IMR-90 (cell line): ENCODE results near the gene ZBP1. TPM values are rescaled to one million over a fixed set of nuclear protein-coding genes. Genes with fewer than 3 reads are reported as not detected.
"Not testable (repeated sequence)": the region's sequence is repeated elsewhere in the genome, so short reads cannot be mapped to it uniquely, and the experiment has no call there.

Experiments
- ATAC-seq: fragments of 200-7000 bp; cut with Tn5 transposase; 2 replicates; pipeline ENCODE4 v1.9.1; 2020; ENCODE audit warnings: low read depth, mild to moderate bottlenecking, moderate library complexity
- BruUV-seq: library from RNA; stranded (reverse); fragments of 400-500 nt; replicated peaks from 2 replicates; lab custom pipeline; 2021; lab: Mats Ljungman, UMichigan
- CTCF ChIA-PET: fragments of 300-600 bp; formaldehyde crosslinking; extraction: SDS; loops from one replicate; lab custom pipeline; 2021; ENCODE audit warnings: antibody characterized with exemption; lab: Yijun Ruan, JAX
- POLR2A ChIA-PET: fragments of 300-600 bp; sonication (Branson Sonifier 250); formaldehyde crosslinking; loops from one replicate; lab custom pipeline; 2022; ENCODE audit warnings: antibody characterized with exemption; ENCODE audit not compliant: unreplicated experiment; lab: Charles Lee
- DNase-seq: peaks from one replicate; pipeline ENCODE4 v3.0.0; 2013
- H2AFZ ChIP-seq: replicated peaks from 2 replicates; pipeline ENCODE3; 2013; ENCODE audit warnings: low read length, mild to moderate bottlenecking; ENCODE audit not compliant: poor library complexity
- H2AK5ac ChIP-seq: 2 replicates; pipeline ENCODE4 v1.6.1; 2013; ENCODE audit warnings: low read depth, low read length, inconsistent platforms
- H2AK9ac ChIP-seq: replicated peaks from 2 replicates; pipeline ENCODE3; 2013; ENCODE audit warnings: mild to moderate bottlenecking, low read depth, low read length, moderate library complexity; ENCODE audit not compliant: poor library complexity
- H2BK120ac ChIP-seq: 2 replicates; pipeline ENCODE4 v1.6.1; 2013; ENCODE audit warnings: low read depth, low read length, inconsistent platforms
- H2BK15ac ChIP-seq: 3 replicates; pipeline ENCODE4 v1.6.1; 2013; ENCODE audit warnings: low read depth, low read length, inconsistent platforms
- H2BK20ac ChIP-seq: 2 replicates; pipeline ENCODE4 v1.6.1; 2013; ENCODE audit warnings: low read depth, mild to moderate bottlenecking, inconsistent platforms, low read length, moderate library complexity
- H2BK5ac ChIP-seq: 2 replicates; pipeline ENCODE4 v1.6.1; 2013; ENCODE audit warnings: mild to moderate bottlenecking, low read depth, low read length, inconsistent platforms; ENCODE audit not compliant: poor library complexity, severe bottlenecking
- H3K14ac ChIP-seq: replicated peaks from 2 replicates; pipeline ENCODE4 v1.6.1; 2013; ENCODE audit warnings: low read depth, low read length, inconsistent platforms
- H3K18ac ChIP-seq: 2 replicates; pipeline ENCODE4 v1.6.1; 2013; ENCODE audit warnings: low read depth, low read length, control low read depth
- H3K23ac ChIP-seq: 2 replicates; pipeline ENCODE4 v1.6.1; 2013; ENCODE audit warnings: low read depth, low read length, inconsistent platforms
- H3K27ac ChIP-seq: 2 replicates; pipeline ENCODE4 v1.5.1; 2013; ENCODE audit warnings: mild to moderate bottlenecking, control low read depth, low read length; ENCODE audit not compliant: insufficient read depth
- H3K27me3 ChIP-seq: 2 replicates; pipeline ENCODE4 v1.6.1; 2013; ENCODE audit warnings: low read length; ENCODE audit not compliant: control insufficient read depth, insufficient read depth
- H3K36me3 ChIP-seq: 2 replicates; pipeline ENCODE4 v1.6.1; 2013; ENCODE audit warnings: low read length, mixed read lengths; ENCODE audit not compliant: control insufficient read depth, insufficient read depth
- H3K4ac ChIP-seq: 2 replicates; pipeline ENCODE4 v1.6.1; 2013; ENCODE audit warnings: low read depth, low read length, inconsistent platforms
- H3K4me1 ChIP-seq: 2 replicates; pipeline ENCODE4 v1.6.1; 2013; ENCODE audit warnings: low read length, mixed read lengths; ENCODE audit not compliant: control insufficient read depth, insufficient read depth
- H3K4me2 ChIP-seq: 2 replicates; pipeline ENCODE4 v1.6.1; 2013; ENCODE audit warnings: low read depth, mild to moderate bottlenecking, control low read depth, low read length, moderate library complexity
- H3K4me3 ChIP-seq: 2 replicates; pipeline ENCODE4 v1.5.1; 2013; ENCODE audit warnings: low read depth, mild to moderate bottlenecking, control low read depth, low read length, moderate library complexity; ENCODE audit not compliant: insufficient read depth
- H3K56ac ChIP-seq: 2 replicates; pipeline ENCODE4 v1.6.1; 2013; ENCODE audit warnings: low read length, inconsistent platforms; ENCODE audit not compliant: insufficient read depth; ENCODE audit errors: extremely low read depth
- H3K79me1 ChIP-seq, 2 experiments: 2 replicates each; pipeline ENCODE4 v1.6.1; 2013; ENCODE audit warnings: low read length in 2 of 2, inconsistent platforms in 1 of 2, low read depth in 1 of 2
- H3K9ac ChIP-seq: 2 replicates; pipeline ENCODE4 v1.6.1; 2013; ENCODE audit warnings: low read depth, low read length, control low read depth
- H3K9me1 ChIP-seq: 2 replicates; pipeline ENCODE4 v1.6.1; 2013; ENCODE audit warnings: low read length, inconsistent platforms; ENCODE audit not compliant: insufficient read depth
- H3K9me3 ChIP-seq: 2 replicates; pipeline ENCODE4 v1.6.1; 2013; ENCODE audit warnings: low read length; ENCODE audit not compliant: control insufficient read depth, insufficient read depth
- H4K20me1 ChIP-seq: 2 replicates; pipeline ENCODE4 v1.6.1; 2013; ENCODE audit warnings: low read length, inconsistent platforms; ENCODE audit not compliant: insufficient read depth
- H4K5ac ChIP-seq: 2 replicates; pipeline ENCODE4 v1.6.1; 2013; ENCODE audit warnings: mild to moderate bottlenecking, low read depth, low read length, control low read depth
- H4K8ac ChIP-seq, 2 experiments: 2 replicates each; pipeline ENCODE4 v1.6.1; 2013; ENCODE audit warnings: low read depth in 2 of 2, low read length in 2 of 2, control low read depth in 1 of 2, inconsistent platforms in 1 of 2
- H4K91ac ChIP-seq: 2 replicates; pipeline ENCODE4 v1.6.1; 2013; ENCODE audit warnings: low read depth, low read length, inconsistent platforms; ENCODE audit not compliant: insufficient read depth
- WGBS, 2 experiments: methylation state at CpG; one replicate each; pipeline versions ENCODE4 v1.1.5 to v1.1.7; 2013; ENCODE audit warnings: missing lambda C conversion rate in 2 of 2; ENCODE audit not compliant: insufficient read length in 1 of 2; ENCODE audit errors: extremely low coverage in 2 of 2; 5-methylcytosine and 5-hydroxymethylcytosine counted together
- dilution Hi-C: fragments of 300-500 bp; cut with HindIII; formaldehyde crosslinking; loops from one replicate; pipeline ENCODE4 v1.14.3; 2018; ENCODE audit warnings: low sequenced_read_pairs; ENCODE audit not compliant: unreplicated experiment
- in situ Hi-C: fragments of 300-500 bp; cut with MboI; formaldehyde crosslinking; loops from 3 replicates; pipeline ENCODE4 v1.14.3; 2019; ENCODE audit warnings: low sequenced_read_pairs, inconsistent platforms, mixed read lengths
- intact Hi-C: fragments of 100-400 bp; cut with micrococcal nuclease; formaldehyde crosslinking; loops from 2 replicates; pipeline ENCODE4 v1.10.0; 2022
- polyA plus RNA-seq, 3 experiments: library from polyadenylated mRNA; depleted of rRNA; stranded (reverse); fragments of >200 nt; gene quantifications; 2 replicates each; pipeline ENCODE4 v1.2.3, GENCODE V29; 2012; ENCODE audit warnings: low replicate concordance in 1 of 3
- total RNA-seq: library from RNA; depleted of rRNA; stranded (reverse); fragments of >200 nt; gene quantifications from 2 replicates; pipeline ENCODE4 v1.2.3, GENCODE V29; 2012

Gene ZBP1
- total and polyA plus RNA-seq, 2 of the 4 experiments (the other 2 are of a cell fraction): not detected

GRCh38 chr20:57629491-57629901 lies 9.3 kb upstream of the ZBP1 start:
- H2AFZ ChIP-seq, in situ Hi-C loops, H3K4me1 ChIP-seq, H4K5ac ChIP-seq, H3K27me3 ChIP-seq, DNase-seq, H2BK15ac ChIP-seq, H3K18ac ChIP-seq, dilution Hi-C loops, H3K9me1 ChIP-seq, H3K4me2 ChIP-seq, H3K4ac ChIP-seq, H2BK120ac ChIP-seq, H3K23ac ChIP-seq, H2BK20ac ChIP-seq, H2AK9ac ChIP-seq, H3K27ac ChIP-seq, H3K56ac ChIP-seq, H2BK5ac ChIP-seq, ATAC-seq, CTCF ChIA-PET, H4K20me1 ChIP-seq, H4K8ac ChIP-seq, H3K9me3 ChIP-seq, H2AK5ac ChIP-seq, H3K14ac ChIP-seq, H3K9ac ChIP-seq, POLR2A ChIA-PET, H3K36me3 ChIP-seq, H3K79me1 ChIP-seq, H3K4me3 ChIP-seq, BruUV-seq, H4K91ac ChIP-seq, intact Hi-C loops: not testable (repeated sequence)
- WGBS, 2 experiments: 100% methylated on average over 2 of the region's 9 CpGs; no CpG with 5 or more reads in 1 of the 2 experiments

DNA sequence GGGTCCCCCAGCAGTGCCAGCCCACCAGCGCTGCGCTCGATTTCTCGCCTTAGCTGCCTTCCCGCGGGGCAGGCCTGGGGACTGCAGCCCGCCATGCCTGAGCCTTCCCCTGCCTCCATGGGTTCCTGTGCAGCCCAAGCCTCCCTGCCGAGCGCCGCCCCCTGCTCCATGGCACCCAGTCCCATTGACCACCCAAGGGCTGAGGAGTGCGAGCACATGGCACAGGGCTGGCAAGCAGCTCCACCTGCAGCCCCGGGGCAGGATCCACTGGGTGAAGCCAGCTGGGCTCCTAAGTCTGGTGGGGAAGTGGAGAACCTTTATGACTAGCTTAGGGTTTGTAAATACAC lies 8.7 kb upstream of the ZBP1 start:
- H3K27me3 ChIP-seq, H3K14ac ChIP-seq, DNase-seq, H3K9me1 ChIP-seq, H2AK9ac ChIP-seq, H2BK20ac ChIP-seq, intact Hi-C loops, POLR2A ChIA-PET, H3K9me3 ChIP-seq, H3K4ac ChIP-seq, H2AFZ ChIP-seq, ATAC-seq, dilution Hi-C loops, CTCF ChIA-PET, BruUV-seq, H4K8ac ChIP-seq, H3K4me2 ChIP-seq, H3K18ac ChIP-seq, H3K27ac ChIP-seq, H3K36me3 ChIP-seq, H2BK15ac ChIP-seq, H3K23ac ChIP-seq, H4K91ac ChIP-seq, H4K20me1 ChIP-seq, H3K4me1 ChIP-seq, H2BK5ac ChIP-seq, H3K56ac ChIP-seq, H2AK5ac ChIP-seq, in situ Hi-C loops, H3K9ac ChIP-seq, H3K4me3 ChIP-seq, H3K79me1 ChIP-seq, H2BK120ac ChIP-seq, H4K5ac ChIP-seq: not testable (repeated sequence)
- 100% methylated on average over 3 of the region's 12 CpGs; no CpG with 5 or more reads in 1 of the 2 experiments for WGBS, 2 experiments
